Mucosa of descending colon (tissue), 3 donors: Measurements from ENCODE around the gene SLC51B. TPM values are rescaled to one million over a fixed set of nuclear protein-coding genes. Genes with fewer than 3 reads are reported as not detected.
"Not testable (repeated sequence)": the region's sequence is repeated elsewhere in the genome, so short reads cannot be mapped to it uniquely, and the experiment has no call there.

Experiments used
- ATAC-seq: fragments of 200-7000 bp; cut with Tn5 transposase; one replicate; pipeline ENCODE4 v1.9.1; 2020; ENCODE audit warnings: mild to moderate bottlenecking, moderate library complexity
- DNase-seq, 3 donors: peaks; one replicate each; pipeline ENCODE4 v3.0.0-alpha.2; 2020
- H3K36me3 ChIP-seq: fragments of 200-600 bp; one replicate; pipeline ENCODE4 v1.8.0; 2021; ENCODE audit warnings: low read depth, mild to moderate bottlenecking
- H3K4me1 ChIP-seq: fragments of 200-600 bp; one replicate; pipeline ENCODE4 v1.8.0; 2021; ENCODE audit warnings: low read depth, mild to moderate bottlenecking
- H3K4me3 ChIP-seq: fragments of 200-600 bp; one replicate; pipeline ENCODE4 v1.8.0; 2021; ENCODE audit warnings: mild to moderate bottlenecking
- H3K9me3 ChIP-seq: fragments of 200-600 bp; one replicate; pipeline ENCODE4 v1.8.0; 2021; ENCODE audit warnings: mild to moderate bottlenecking
- CTCF ChIP-seq: fragments of 200-600 bp; IDR thresholded peaks from one replicate; pipeline ENCODE4 v1.8.0; 2022; ENCODE audit warnings: antibody characterized with exemption, mild to moderate bottlenecking
- intact Hi-C, 2 donors: fragments of 100-400 bp; cut with DNase I in 1 of 2; cut with micrococcal nuclease in 1 of 2; formaldehyde crosslinking; loops; one replicate each; pipeline versions ENCODE4 v1.11.0 to v1.11.1; 2022; cut with DNase I, micrococcal nuclease
- total RNA-seq, 3 donors: library from RNA; stranded (reverse); fragmentation: NEBNext Ultra II Directional in 2 of 3; extraction: Animal tissue kit (Norgen Biotek cat#: 25700) in 2 of 3; gene quantifications; one replicate each; pipeline versions ENCODE4 v1.2.1 to v1.2.4, GENCODE V29; 2021 to 2023
- donor health status: DM: no; HTN: no; CAD: no; lungs with moderate emphysema.
- donor health status: DM: no; HTN: no; CAD: no.
- donor health status: DM: no; HTN: yes; CAD: no.

The SLC51B gene
- total RNA-seq, 3 donors from 2014 or later, result 70.1 to 157 (median 76.2) TPM

GRCh38 chr15:65092911-65093792 lies 48.0 kb downstream of the SLC51B start:
- TF ChIP-seq CTCF, result no peak
- Histone ChIP-seq H3K36me3 (no peaks in the 10 kb centered on the region), H3K4me3 (no peak overlapping the region), H3K9me3 (no peaks in the 10 kb centered on the region), H3K4me1 (peaks cover 14% of the 10 kb centered on the region)
- no peak for ATAC-seq
- intact Hi-C loops, result no loop called here
- DNase-seq, result no peak

GRCh38 chr15:65093793-65094170 lies 48.6 kb downstream of the SLC51B start:
- H3K36me3 ChIP-seq, ATAC-seq, DNase-seq, H3K4me3 ChIP-seq, intact Hi-C loops, H3K4me1 ChIP-seq, H3K9me3 ChIP-seq: not testable (repeated sequence)

- DNase-seq, result no peak
- peaks cover under 1% of the 10 kb centered on the region for H3K4me1 ChIP-seq
- no peak for ATAC-seq
- intact Hi-C loops, result no loop called here
- H3K4me3 ChIP-seq, result no peak overlapping the region
- no peaks in the 10 kb centered on the region for H3K9me3 ChIP-seq
- no peaks in the 10 kb centered on the region for H3K36me3 ChIP-seq
- no peak for TF ChIP-seq CTCF
Observed at GRCh38 chr15:65094294-65094995, 49.3 kb downstream of the SLC51B start.

- intact Hi-C loops, result no loop called here
- ATAC-seq, result peak; percentile 38
- H3K36me3 ChIP-seq, result no peaks in the 10 kb centered on the region
Observed at GRCh38 chr15:65095011-65095746, 50.0 kb downstream of the SLC51B start.

GRCh38 chr15:65095747-65096104 lies 50.5 kb downstream of the SLC51B start:
- DNase-seq (no peak), ATAC-seq (no peak)
- intact Hi-C loops, result no loop called here
- no peak for TF ChIP-seq CTCF
- H3K4me1 ChIP-seq, result peaks cover 5% of the 10 kb centered on the region
- no peaks in the 10 kb centered on the region for H3K36me3 ChIP-seq
- no peaks in the 10 kb centered on the region for H3K9me3 ChIP-seq
- no peak overlapping the region for H3K4me3 ChIP-seq

More at GRCh38 chr15:65095011-65095746, 50.0 kb downstream of the SLC51B start:
- Histone ChIP-seq H3K4me1 (no peaks in the 10 kb centered on the region), H3K4me3 (no peak overlapping the region), H3K9me3 (no peaks in the 10 kb centered on the region)
- TF ChIP-seq CTCF, result no peak
- peak in 1 of 3 donors; percentile 47 for DNase-seq
